ENCODE results near the gene C1QC.

Gene C1QC

GRCh38 chr1:22643381-22643780 lies at the start of gene C1QC:
Gene C1QC, plus strand, starts transcription at chr1:22643633. Its CDS starts 391 bp downstream, at chr1:22644024.
- Histone ChIP-seq H3K9me3 (ENCODE audit: severe bottlenecking) (no peaks in the 10 kb centered on the region), H3K4me1 (ENCODE audit: insufficient read depth, poor library complexity, severe bottlenecking) (no peaks in the 10 kb centered on the region), H3K36me3 (ENCODE audit: low read depth) (no peaks in the 10 kb centered on the region), H3K27me3 (ENCODE audit: insufficient read depth, poor library complexity, severe bottlenecking) (no peaks in the 10 kb centered on the region), H3K27ac (ENCODE audit: poor library complexity, severe bottlenecking) (no peak within 1 kb of the TSS), H3K4me3 (ENCODE audit: severe bottlenecking) (no peak within 1 kb of the TSS)
- ATAC-seq (ENCODE audit: low read depth) (no peak), DNase-seq (ENCODE audit: low spot score) (no peak)
- no peak for TF ChIP-seq CTCF (IDR thresholded peaks at IDR 0.05; ENCODE audit: poor library complexity, severe bottlenecking)

- no peak overlapping the region for H3K27ac ChIP-seq (ENCODE audit: poor library complexity, severe bottlenecking)
- no peaks in the 10 kb centered on the region for H3K9me3 ChIP-seq (ENCODE audit: severe bottlenecking)
- DNase-seq (ENCODE audit: low spot score) (no peak), ATAC-seq (ENCODE audit: low read depth) (no peak)
- no peaks in the 10 kb centered on the region for H3K4me1 ChIP-seq (ENCODE audit: insufficient read depth, poor library complexity, severe bottlenecking)
- H3K4me3 ChIP-seq (ENCODE audit: severe bottlenecking), result no peak overlapping the region
- H3K36me3 ChIP-seq (ENCODE audit: low read depth), result no peaks in the 10 kb centered on the region
- H3K27me3 ChIP-seq (ENCODE audit: insufficient read depth, poor library complexity, severe bottlenecking), result peaks cover 20% of the 10 kb centered on the region
- no peak for TF ChIP-seq CTCF (IDR thresholded peaks at IDR 0.05; ENCODE audit: poor library complexity, severe bottlenecking)
Observed at GRCh38 chr1:22594396-22594795, 49.0 kb upstream of the C1QC start.

- H3K36me3 ChIP-seq (ENCODE audit: low read depth), result no peaks in the 10 kb centered on the region
- no peaks in the 10 kb centered on the region for H3K9me3 ChIP-seq (ENCODE audit: severe bottlenecking)
- ATAC-seq (ENCODE audit: low read depth), result no peak
- peaks cover 21% of the 10 kb centered on the region for H3K27me3 ChIP-seq (ENCODE audit: insufficient read depth, poor library complexity, severe bottlenecking)
- no peaks in the 10 kb centered on the region for H3K4me1 ChIP-seq (ENCODE audit: insufficient read depth, poor library complexity, severe bottlenecking)
- no peak overlapping the region for H3K4me3 ChIP-seq (ENCODE audit: severe bottlenecking)
- DNase-seq (ENCODE audit: low spot score), result no peak
- no peak overlapping the region for H3K27ac ChIP-seq (ENCODE audit: poor library complexity, severe bottlenecking)
- TF ChIP-seq CTCF (IDR thresholded peaks at IDR 0.05; ENCODE audit: poor library complexity, severe bottlenecking), result no peak
Observed at GRCh38 chr1:22595108-22595507, 48.3 kb upstream of the C1QC start.

GRCh38 chr1:22597301-22597965 lies 46.0 kb upstream of the C1QC start:
- H3K36me3 ChIP-seq (ENCODE audit: low read depth), result no peaks in the 10 kb centered on the region
- no peak for ATAC-seq (ENCODE audit: low read depth)
- H3K27me3 ChIP-seq (ENCODE audit: insufficient read depth, poor library complexity, severe bottlenecking), result peaks cover 19% of the 10 kb centered on the region
- H3K27ac ChIP-seq (ENCODE audit: poor library complexity, severe bottlenecking), result no peak overlapping the region
- no peak for TF ChIP-seq CTCF (IDR thresholded peaks at IDR 0.05; ENCODE audit: poor library complexity, severe bottlenecking)
- no peaks in the 10 kb centered on the region for H3K4me1 ChIP-seq (ENCODE audit: insufficient read depth, poor library complexity, severe bottlenecking)
- no peaks in the 10 kb centered on the region for H3K9me3 ChIP-seq (ENCODE audit: severe bottlenecking)
- H3K4me3 ChIP-seq (ENCODE audit: severe bottlenecking), result no peak overlapping the region
- no peak for DNase-seq (ENCODE audit: low spot score)

- DNase-seq (ENCODE audit: low spot score), result no peak
- Histone ChIP-seq H3K4me3 (ENCODE audit: severe bottlenecking) (no peak overlapping the region), H3K9me3 (ENCODE audit: severe bottlenecking) (no peaks in the 10 kb centered on the region), H3K36me3 (ENCODE audit: low read depth) (no peaks in the 10 kb centered on the region), H3K27ac (ENCODE audit: poor library complexity, severe bottlenecking) (no peak overlapping the region), H3K27me3 (ENCODE audit: insufficient read depth, poor library complexity, severe bottlenecking) (peaks cover 17% of the 10 kb centered on the region), H3K4me1 (ENCODE audit: insufficient read depth, poor library complexity, severe bottlenecking) (no peaks in the 10 kb centered on the region)
- ATAC-seq (ENCODE audit: low read depth), result no peak
- TF ChIP-seq CTCF (IDR thresholded peaks at IDR 0.05; ENCODE audit: poor library complexity, severe bottlenecking), result no peak
Observed at GRCh38 chr1:22597996-22598395, 45.4 kb upstream of the C1QC start.
